NK-92 treated with Interleukin-12 subunit alpha and Interleukin-12 subunit beta, amount 100 ng/mL, for 24 hours (cell line): ENCODE measurements around the gene GAR1.
"Not testable (repeated sequence)": the region's sequence is repeated elsewhere in the genome, so short reads cannot be mapped to it uniquely, and the experiment has no call there.

Experiments
- DNase-seq: peaks from one replicate; lab custom pipeline; 2025; lab: John Stamatoyannopoulos, UW

The GAR1 gene

DNA sequence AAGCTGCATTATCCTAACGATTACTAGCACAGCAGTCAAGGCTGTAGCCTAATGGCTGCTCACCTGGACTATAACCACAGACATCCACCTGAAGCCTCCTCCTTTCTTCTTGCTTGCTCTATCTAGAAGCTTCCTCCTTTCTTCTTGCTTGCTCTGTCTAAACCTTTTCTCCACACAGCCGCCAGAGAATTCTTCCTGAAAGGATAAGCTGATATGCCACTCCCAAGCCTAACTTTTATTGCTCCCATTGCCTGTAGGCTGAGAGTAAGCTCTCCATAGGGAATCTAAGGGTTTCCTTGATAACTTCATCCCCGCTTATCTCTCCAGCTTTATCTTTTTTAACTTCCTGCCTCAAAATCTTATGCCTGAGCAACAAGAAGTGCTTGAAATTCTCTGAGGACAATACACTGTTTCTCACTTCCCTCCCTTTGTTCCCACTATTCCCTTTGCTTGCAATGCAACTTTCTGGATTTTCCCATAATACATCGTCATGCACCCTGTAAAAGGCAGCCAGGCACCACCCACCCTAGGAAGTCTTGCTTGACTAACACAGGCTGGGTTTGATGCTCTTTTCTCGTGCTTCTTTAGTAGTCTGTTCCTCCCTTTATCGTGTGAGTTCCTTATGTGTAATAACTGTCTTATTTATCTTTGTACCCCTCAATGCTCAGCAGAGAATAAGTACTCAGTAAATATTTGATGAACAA is 31.0 kb downstream of the GAR1 start:
- DNase-seq = no peak

DNA sequence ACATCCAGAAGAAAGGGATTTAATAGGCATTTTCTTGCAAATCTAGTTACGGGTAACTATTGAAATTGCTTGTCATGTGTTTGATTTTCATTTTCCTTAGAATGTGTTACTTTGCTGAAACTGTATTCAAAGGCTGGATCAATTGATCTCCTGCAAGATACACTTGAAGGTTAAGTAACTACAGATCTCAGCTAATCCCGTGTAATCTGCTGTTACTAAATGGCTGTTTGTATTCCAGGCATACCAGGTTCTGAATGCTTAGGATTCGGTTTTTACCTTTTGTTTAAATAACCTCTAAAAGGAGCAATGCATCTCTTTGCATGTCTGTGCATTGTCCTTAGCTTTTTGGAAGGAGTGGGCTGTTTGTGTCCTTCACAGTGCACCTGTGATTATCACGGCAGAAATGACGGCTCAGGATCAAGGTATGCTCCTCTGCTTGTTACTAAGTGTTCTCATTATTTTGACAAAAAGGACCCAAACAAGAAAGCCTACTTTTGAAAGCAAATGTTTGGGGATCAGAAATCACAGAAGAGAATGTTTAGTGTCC is 32.4 kb downstream of the GAR1 start, which contains the start of gene LRIT3:
Gene LRIT3, plus strand, starts transcription at position 212 of the 547 bp plus-strand sequence. Its CDS starts 95 bp downstream, at position 307.
- DNase-seq = no peak

DNA sequence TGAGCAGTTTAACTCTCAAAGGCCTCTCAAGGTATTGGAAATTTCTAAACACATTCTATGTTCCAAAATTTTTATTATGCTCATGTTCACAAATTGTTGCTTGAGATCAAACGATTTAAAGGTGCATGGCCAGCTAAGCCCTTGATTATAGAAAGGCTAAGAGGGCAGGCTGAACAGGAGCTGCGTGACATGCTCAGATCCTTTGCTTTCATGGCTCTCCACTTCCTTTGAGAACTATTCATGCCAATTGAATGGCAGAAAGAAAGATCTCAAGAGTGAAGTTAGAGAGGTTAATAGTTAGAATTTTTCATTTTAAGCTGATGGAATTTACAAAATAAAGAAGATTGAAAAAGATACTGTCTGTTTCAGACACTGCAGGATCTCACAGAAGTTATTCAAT is 32.9 kb downstream of the GAR1 start:
- no peak for DNase-seq

DNA sequence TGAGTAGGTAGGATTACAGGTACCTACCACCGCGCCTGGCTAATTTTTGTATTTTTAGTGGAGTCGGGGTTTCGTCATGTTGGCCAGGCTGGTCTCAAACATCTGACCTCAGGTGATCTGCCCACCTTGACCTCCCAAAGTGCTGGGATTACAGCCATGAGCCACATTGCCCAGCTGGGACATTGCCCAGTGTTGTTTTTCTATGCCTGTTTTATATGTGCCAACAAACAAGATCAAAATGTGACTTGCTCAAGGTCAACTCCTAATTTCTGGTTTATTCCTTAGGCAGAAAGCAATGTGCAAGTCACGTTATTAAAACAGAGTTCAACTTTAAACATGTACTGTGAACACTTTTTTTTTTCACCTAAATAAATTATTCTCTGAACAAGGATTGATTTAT is 35.0 kb downstream of the GAR1 start:
- no peak for DNase-seq

DNA sequence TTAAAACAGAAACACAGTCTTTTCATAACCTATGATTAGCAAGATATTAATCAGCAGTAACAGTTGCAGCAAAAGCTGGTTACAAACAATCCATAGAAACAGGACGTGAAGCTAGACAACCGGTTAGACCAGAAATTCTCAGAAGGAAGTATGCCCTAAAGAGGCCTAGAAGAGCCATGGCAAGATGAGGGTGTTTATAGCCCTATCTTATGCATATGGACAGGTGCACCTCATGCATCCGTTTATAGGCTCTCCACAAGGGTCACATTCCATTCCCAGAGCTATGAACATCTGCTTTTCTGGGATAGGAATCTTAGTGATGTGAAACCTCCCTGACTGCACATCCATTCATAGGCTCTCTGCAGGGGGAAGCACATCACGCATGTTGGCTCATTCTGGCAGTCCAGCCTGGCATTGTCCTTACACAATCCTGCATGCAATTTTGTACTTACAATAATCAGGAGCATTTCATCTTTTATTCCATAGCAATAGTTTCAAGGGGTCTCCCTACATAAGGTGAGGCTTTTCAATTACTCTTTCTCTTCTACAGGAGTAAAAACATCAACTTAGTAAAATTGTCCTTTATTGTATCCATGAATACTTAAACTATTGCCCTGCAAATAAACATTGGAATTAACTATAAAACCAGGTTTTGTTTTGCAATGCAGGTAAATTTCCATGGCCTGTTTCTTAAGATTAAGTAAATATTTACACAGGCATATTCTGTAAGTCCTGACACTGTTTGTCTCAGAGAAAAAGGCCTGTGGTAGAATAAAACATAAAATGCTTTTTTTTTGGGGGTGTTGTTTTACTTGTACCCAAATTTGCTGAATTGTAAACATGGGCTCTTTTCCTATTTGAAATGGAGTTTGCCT is 44.1 kb downstream of the GAR1 start:
- not testable (repeated sequence) for DNase-seq

DNA sequence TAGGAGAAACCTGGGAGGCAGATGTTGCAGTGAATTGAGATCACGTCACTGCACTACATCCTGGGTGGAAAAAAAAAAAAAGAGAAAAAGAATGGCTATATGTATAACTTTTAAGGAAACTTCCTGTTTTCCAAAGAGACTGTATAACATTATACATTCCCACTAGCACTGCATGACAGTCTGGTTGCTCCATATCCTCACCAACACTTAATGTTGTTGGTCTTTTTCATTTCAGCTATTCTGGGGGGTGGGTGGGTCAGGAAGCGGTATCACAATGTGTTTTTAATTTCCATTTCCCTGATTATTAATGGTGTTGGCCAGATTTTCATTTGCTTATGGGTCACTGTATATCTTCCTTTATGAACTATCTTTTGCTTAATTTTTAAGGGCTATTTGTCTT is 45.7 kb downstream of the GAR1 start:
- no peak for DNase-seq

DNA sequence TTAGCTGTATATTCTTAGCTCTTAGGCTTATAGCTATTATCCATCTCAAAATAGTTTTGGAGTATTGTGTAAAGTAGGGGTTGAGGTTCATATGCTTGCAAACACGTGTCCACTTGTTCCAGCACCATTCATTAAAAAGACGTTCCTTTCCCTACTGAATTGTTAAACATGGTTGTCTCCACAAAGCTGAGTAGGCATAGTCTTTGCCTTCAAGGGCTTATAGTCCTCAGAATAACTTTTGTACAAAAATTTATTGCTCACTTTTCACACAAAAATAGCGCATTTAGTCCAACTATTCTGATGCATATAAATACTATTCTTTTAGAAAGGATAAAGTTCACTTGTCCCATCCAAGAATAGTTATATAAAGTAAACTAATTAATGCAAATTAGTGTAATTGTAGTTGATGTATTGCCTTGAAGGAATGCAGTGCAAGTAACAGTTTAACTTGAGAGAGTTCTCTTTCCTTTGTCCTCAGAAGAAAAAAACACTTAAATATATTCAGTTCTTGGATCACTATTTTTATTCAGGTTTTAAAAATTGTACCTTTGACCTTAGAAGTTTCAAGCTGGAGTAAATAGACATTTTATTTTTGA is 46.5 kb downstream of the GAR1 start:
- no peak for DNase-seq

DNA sequence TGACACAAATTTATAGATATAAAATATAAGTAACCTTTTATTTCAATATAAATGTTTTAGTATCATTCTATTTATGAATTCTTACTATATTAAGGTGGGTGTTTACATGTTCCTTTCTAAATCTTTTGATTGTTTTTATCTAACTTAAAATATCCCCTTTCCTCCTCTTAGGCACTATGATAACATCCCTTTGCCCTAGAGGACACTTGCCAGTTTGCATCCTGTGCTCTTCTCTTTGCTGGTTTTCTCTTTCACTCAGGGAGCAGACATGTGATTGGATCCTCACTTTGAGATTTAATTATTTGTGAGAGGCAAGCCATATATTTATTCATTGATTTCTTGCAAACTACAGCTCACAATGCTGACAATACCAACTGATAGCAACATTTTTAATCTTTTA is 48.6 kb downstream of the GAR1 start:
- DNase-seq = no peak

DNA sequence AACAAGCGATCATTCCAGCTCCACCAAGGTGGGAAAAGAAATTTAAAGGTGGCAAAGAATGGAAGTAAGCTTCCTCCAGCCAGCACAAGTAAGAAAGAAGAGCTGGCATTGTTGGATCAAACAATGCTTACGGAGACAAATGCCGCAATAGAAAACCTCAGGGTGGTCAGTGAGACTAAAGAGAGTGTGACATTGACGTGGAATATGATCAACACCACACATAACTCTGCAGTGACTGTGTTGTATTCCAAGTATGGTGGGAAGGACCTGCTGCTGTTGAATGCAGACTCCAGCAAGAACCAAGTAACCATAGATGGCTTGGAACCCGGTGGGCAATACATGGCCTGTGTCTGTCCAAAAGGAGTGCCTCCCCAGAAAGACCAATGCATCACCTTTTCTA is 54.5 kb downstream of the GAR1 start:
- DNase-seq = no peak

DNA sequence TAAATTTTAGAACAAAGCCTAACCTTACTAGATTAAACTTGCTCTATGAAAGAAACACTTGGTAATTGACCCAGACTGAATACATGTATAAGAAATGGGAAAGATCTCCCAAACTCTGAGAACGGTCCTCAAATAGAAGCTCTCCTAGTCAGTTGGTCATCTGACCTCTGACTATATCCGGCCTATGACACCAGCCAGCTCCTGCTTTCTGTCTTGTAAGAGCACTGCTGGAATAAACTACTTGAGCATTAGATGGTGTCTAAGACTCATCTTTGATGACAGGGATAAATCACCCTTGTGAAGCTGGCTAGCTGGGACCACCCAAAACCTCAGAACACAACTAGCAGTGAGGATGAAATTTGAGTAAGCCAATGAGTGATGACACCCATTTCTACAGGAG is 56.5 kb downstream of the GAR1 start:
- no peak for DNase-seq

DNA sequence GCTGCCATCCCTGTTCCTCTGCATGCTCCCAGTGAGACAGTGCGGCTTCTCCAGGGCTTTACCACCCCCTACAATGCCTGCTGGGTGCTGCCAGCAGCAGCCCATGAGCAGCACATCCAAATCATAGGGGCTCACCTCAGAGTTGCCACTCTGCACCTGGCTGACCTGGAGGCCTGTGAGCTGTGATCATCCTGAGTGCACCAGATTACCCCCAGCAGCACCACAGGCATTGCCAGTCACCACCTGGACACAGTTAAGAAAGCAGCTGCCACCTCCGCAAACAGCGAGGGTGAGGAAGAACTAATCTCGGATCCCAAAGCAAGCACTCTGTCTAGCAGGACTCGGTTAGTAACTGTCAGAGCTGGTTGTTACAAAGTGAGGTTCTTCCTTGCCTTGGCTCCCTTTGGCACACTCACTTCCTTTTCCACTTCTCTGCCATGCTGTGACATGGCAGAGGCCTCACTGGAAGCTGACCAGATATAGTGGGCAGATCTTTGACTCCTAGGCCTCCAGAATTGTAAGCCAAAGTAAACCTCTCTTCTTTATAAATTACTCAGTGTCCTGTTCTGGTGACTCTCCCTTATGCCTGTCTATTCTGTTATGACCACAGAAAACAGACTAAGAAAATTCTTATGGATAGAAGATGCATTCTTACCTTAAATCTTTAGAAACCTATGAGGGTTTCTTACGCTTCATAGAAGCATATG is 57.5 kb downstream of the GAR1 start:
- no peak for DNase-seq

DNA sequence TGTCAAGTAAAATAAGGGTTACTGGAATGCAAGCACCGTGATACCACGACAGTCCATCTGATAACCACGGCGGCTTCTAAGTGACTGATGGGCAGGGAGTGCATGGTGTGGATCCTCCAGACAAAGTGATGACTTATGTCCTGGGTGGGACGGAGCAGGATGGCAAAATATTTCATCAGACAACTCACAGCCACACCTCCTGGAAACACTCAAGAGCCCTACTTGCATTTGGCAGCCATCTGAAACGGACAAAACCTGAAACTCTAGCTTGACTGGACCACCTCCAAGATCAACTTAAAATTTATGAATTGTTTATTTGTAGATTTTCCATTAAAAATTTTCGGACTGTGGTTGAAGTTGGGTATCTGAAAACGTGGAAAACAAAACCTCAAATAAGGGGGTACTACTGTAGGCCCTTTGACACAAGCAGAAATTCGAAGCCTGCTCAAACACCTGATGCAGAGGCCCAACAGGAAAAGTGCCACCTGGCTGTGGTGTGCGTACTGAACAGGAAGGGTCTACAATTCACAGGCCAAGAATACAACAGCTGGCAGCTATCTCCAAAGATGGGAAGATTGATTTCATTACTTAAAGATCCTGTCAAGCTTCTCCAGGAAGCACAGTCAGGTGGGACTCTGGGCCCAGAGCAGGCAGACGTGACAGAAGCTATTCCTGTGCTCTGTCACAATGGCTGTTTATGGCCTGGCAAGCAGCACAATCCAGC is 58.4 kb downstream of the GAR1 start:
- no peak for DNase-seq
